K562 (cell line): ENCODE results near the gene TKT. TPM values are rescaled to one million over a fixed set of nuclear protein-coding genes. Genes with fewer than 3 reads are reported as not detected.

ENCODE experiments used
- ATAC-seq: fragments of 200-7000 bp; cut with Tn5 transposase; 3 replicates; pipeline ENCODE4 v1.9.1; 2020; ENCODE audit warnings: moderate library complexity
- BruUV-seq: library from RNA; stranded (reverse); fragments of 400-500 nt; replicated peaks from 2 replicates; lab custom pipeline; 2021; lab: Mats Ljungman, UMichigan
- CTCF ChIA-PET: fragments of 300-600 bp; formaldehyde crosslinking; extraction: SDS; loops from one replicate; lab custom pipeline; 2021; ENCODE audit warnings: low intra/inter-chr PET ratio; lab: Yijun Ruan, JAX
- POLR2A ChIA-PET: fragments of 300-600, 350-650 bp; sonication (Branson Sonifier 250); formaldehyde crosslinking; extraction: SDS; loops from one replicate; lab custom pipeline; 2021; ENCODE audit warnings: antibody characterized with exemption, inconsistent platforms; lab: Yijun Ruan, JAX
- DNase-seq, 4 experiments: peaks; one replicate each; pipeline versions ENCODE4 v3.0.0 to v3.0.0-alpha.2; 2011 to 2018; ENCODE audit warnings: low spot score in 3 of 4, mixed read lengths in 3 of 4; ENCODE audit errors: extremely low read depth in 1 of 4
- FAIRE-seq: peaks from 2 replicates; lab custom pipeline; 2011; peaks lifted over from hg19 to GRCh38; lab: Jason Lieb, UNC
- H2AFZ ChIP-seq: 2 replicates; pipeline ENCODE4 v1.6.0; 2011; ENCODE audit warnings: low read depth, low read length, control low read depth, inconsistent platforms
- H3K27ac ChIP-seq: fragments of 200-600 bp; 3 replicates; pipeline ENCODE4 v1.8.0; 2011; ENCODE audit warnings: low read depth, mild to moderate bottlenecking, control low read depth, inconsistent platforms, low read length, moderate library complexity, mixed read lengths; ENCODE audit errors: extremely low read depth
- H3K27me3 ChIP-seq, 2 experiments: fragments of 300-600 bp in 1 of 2; 2 replicates in 1 of 2; 3 replicates in 1 of 2; pipeline versions ENCODE4 v1.6.0 to v1.8.0; 2011; ENCODE audit warnings: inconsistent platforms in 2 of 2, low read length in 2 of 2, mild to moderate bottlenecking in 1 of 2, mixed read lengths in 1 of 2, moderate library complexity in 1 of 2; ENCODE audit not compliant: control insufficient read depth in 2 of 2, insufficient read depth in 2 of 2
- H3K36me3 ChIP-seq: fragments of 300-600 bp; 3 replicates; pipeline ENCODE4 v1.8.0; 2011; ENCODE audit warnings: mild to moderate bottlenecking, low read length, inconsistent platforms; ENCODE audit not compliant: control insufficient read depth, insufficient read depth
- H3K4me1 ChIP-seq, 2 experiments: fragments of 200-600 bp in 1 of 2; replicated peaks in 1 of 2; 2 replicates in 1 of 2; 3 replicates in 1 of 2; pipeline versions ENCODE4 v1.5.1 to v1.8.0; 2011; ENCODE audit warnings: inconsistent platforms in 2 of 2, low read length in 2 of 2, mild to moderate bottlenecking in 1 of 2, mixed read lengths in 1 of 2, moderate library complexity in 1 of 2; ENCODE audit not compliant: control insufficient read depth in 2 of 2, insufficient read depth in 2 of 2
- H3K4me2 ChIP-seq: 2 replicates; pipeline ENCODE4 v1.6.1; 2011; ENCODE audit warnings: low read length, control low read depth, inconsistent platforms, mixed read lengths; ENCODE audit not compliant: insufficient read depth
- H3K4me3 ChIP-seq: fragments of 200-600 bp; sonication (generic), shearing (Covaris generic); 2 replicates; pipeline ENCODE4 v1.5.1; 2016; ENCODE audit warnings: control low read depth, inconsistent platforms
- H3K79me2 ChIP-seq: fragments of 200-600 bp; 3 replicates; pipeline ENCODE4 v1.8.0; 2011; ENCODE audit warnings: low read length, inconsistent platforms; ENCODE audit not compliant: control insufficient read depth, insufficient read depth
- H3K9ac ChIP-seq, 2 experiments: 2 replicates each; pipeline versions ENCODE4 v1.6.0 to v1.6.1; 2011; ENCODE audit warnings: low read depth in 2 of 2, low read length in 2 of 2, control low read depth in 1 of 2, inconsistent platforms in 1 of 2, mild to moderate bottlenecking in 1 of 2, mixed read lengths in 1 of 2; ENCODE audit not compliant: insufficient read depth in 1 of 2
- H3K9me1 ChIP-seq: one replicate; pipeline ENCODE4 v1.6.0; 2011; ENCODE audit warnings: inconsistent platforms, mild to moderate bottlenecking, low read length, moderate library complexity; ENCODE audit not compliant: control insufficient read depth, insufficient read depth
- H3K9me3 ChIP-seq: replicated peaks from 2 replicates; pipeline ENCODE4 v1.5.1; 2011; ENCODE audit warnings: low read depth, low read length, inconsistent platforms; ENCODE audit not compliant: control insufficient read depth, insufficient read depth
- H4K20me1 ChIP-seq: replicated peaks from 2 replicates; pipeline ENCODE4 v1.6.1; 2011; ENCODE audit warnings: low read length, inconsistent platforms, mixed read lengths; ENCODE audit not compliant: control insufficient read depth, insufficient read depth
- BACH1 ChIP-seq: fragments of 200-800 bp; sonication (Bioruptor generic); IDR thresholded peaks from 2 replicates; pipeline ENCODE4 v1.6.1; 2016; ENCODE audit warnings: missing genetic modification characterization, missing compliant biosample characterization
- CBX1 ChIP-seq: sonication (generic); IDR thresholded peaks from 2 replicates; pipeline ENCODE4 v1.6.1; 2016; ENCODE audit warnings: antibody characterized with exemption, low read depth, mild to moderate bottlenecking
- IRF2 ChIP-seq: sonication (generic); formaldehyde crosslinking; IDR thresholded peaks from 2 replicates; pipeline ENCODE4 v1.8.1; 2022; ENCODE audit warnings: mild to moderate bottlenecking, missing genetic modification reagents
- KDM5B ChIP-seq: fragments of 200-600 bp; sonication (generic); IDR thresholded peaks from 2 replicates; pipeline ENCODE4 v1.6.1; 2012; ENCODE audit warnings: low read depth, mild to moderate bottlenecking, moderate library complexity, low read length, control low read depth, inconsistent platforms; ENCODE audit not compliant: insufficient replicate concordance
- LEF1 ChIP-seq: fragments of 450-650 bp; IDR thresholded peaks from 2 replicates; pipeline ENCODE4 v1.6.1; 2016; ENCODE audit warnings: mild to moderate bottlenecking
- POLR2A ChIP-seq: fragments of 450-650 bp; conservative IDR thresholded peaks from 2 replicates; pipeline ENCODE4 v1.6.1; 2016
- POLR2AphosphoS2 ChIP-seq: IDR thresholded peaks from 2 replicates; pipeline ENCODE4 v1.6.1; 2012; ENCODE audit warnings: low read length, improper control_type of control experiment
- SOX6 ChIP-seq: fragments of 450-650 bp; IDR thresholded peaks from 2 replicates; pipeline ENCODE4 v1.6.1; 2014; ENCODE audit warnings: mild to moderate bottlenecking
- SPI1 ChIP-seq: IDR thresholded peaks from 2 replicates; pipeline ENCODE4 v1.6.1; 2011; ENCODE audit warnings: low read depth, low read length, control low read depth, borderline replicate concordance
- ZC3H11A ChIP-seq: IDR thresholded peaks from 2 replicates; pipeline ENCODE4 v1.6.1; 2012; ENCODE audit warnings: low read depth, low read length, improper control_type of control experiment
- ZNF316 ChIP-seq: fragments of 450-650 bp; IDR thresholded peaks from 2 replicates; pipeline ENCODE4 v1.6.1; 2016
- ZNF589 ChIP-seq: fragments of 200-800 bp; sonication (Bioruptor generic); IDR thresholded peaks from 2 replicates; pipeline ENCODE4 v1.6.1; 2016; ENCODE audit warnings: low read depth, missing genetic modification characterization, missing compliant biosample characterization
- WGBS: fragments of 100-300 bp; shearing (Covaris generic); methylation state at CpG from one replicate; pipeline ENCODE4 v1.1.6; 2016; ENCODE audit warnings: low coverage, mixed read lengths; ENCODE audit not compliant: insufficient coverage; ENCODE audit errors: missing lambda C conversion rate; 5-methylcytosine and 5-hydroxymethylcytosine counted together
- in situ Hi-C: fragments of 300-500 bp; cut with MboI; formaldehyde crosslinking; loops from 4 replicates; pipeline ENCODE4 v1.15.0; 2018; ENCODE audit warnings: inconsistent platforms, mixed read lengths
- intact Hi-C: fragments of 100-400 bp; cut with micrococcal nuclease; formaldehyde crosslinking; loops from 2 replicates; pipeline ENCODE4 v1.14.2; 2022
- polyA plus RNA-seq, 8 experiments: library from polyadenylated mRNA; depleted of rRNA in 4 of 8; stranded (reverse) in 5 of 8; unstranded in 3 of 8; fragments of >200 nt; fragmentation: Nextera tagmentation in 2 of 8; fragmentation: Illumina TruSeq in 1 of 8; extraction: Ambion mirVana in 2 of 8; extraction: Trizol in 1 of 8; gene quantifications; 2 replicates each; pipeline versions ENCODE4 v1.2.1 to v1.2.3, GENCODE V29; 2011 to 2014; ENCODE audit warnings: inconsistent platforms in 1 of 8, missing spikeins in 1 of 8
- total RNA-seq, 7 experiments: library from RNA; depleted of rRNA in 6 of 7; stranded (reverse); fragments of >200 nt in 6 of 7; fragmentation: Illumina TruSeq in 2 of 7; extraction: Trizol in 2 of 7; gene quantifications; 2 replicates each; pipeline versions ENCODE4 v1.2.1 to v1.2.3, GENCODE V29; 2011 to 2021; ENCODE audit warnings: low replicate concordance in 1 of 7
- TF ChIP-seq, protein P1 (sequence below): sonication (generic); formaldehyde crosslinking; IDR thresholded peaks from 2 replicates; pipeline ENCODE4 v1.8.1; 2022; ENCODE audit warnings: missing genetic modification reagents
- TF ChIP-seq, protein P2 (sequence below): sonication (generic); formaldehyde crosslinking; IDR thresholded peaks from 2 replicates; pipeline ENCODE4 v1.8.0; 2022; ENCODE audit warnings: mild to moderate bottlenecking, low read depth, missing genetic modification reagents

TKT gene
- total and polyA plus RNA-seq, 9 of the 15 experiments (the other 6 are each of a cell fraction or from before 2014, with no cell fraction given), result 58.1 to 401 (median 187) TPM

DNA sequence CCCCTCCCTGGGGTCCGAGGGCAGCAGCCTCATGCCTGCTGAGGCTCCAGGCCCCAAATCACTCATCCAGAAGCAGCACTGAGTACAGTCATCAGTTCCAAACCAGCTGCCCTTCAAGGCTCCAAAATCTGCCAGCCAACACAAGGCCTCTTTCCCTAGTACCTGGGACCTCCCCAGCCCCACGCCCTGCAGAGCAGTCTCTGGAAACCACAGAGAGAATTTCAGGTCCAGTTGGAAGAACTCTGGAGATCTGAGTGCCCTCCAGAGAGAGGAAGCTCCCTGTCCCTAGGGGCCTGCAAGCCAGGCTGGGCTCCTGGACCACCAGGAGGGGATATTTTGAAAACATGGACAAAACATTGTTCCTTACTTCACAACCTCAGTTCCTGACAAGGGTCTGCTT lies 26.2 kb downstream of the TKT start:
- intact Hi-C loops (loop anchor here (10.0 kb wide), 1 partner anchor 45 kb away; no protein-coding TSS in a partner anchor), in situ Hi-C loops (no loop called here)
- TF ChIP-seq, protein P1, sequence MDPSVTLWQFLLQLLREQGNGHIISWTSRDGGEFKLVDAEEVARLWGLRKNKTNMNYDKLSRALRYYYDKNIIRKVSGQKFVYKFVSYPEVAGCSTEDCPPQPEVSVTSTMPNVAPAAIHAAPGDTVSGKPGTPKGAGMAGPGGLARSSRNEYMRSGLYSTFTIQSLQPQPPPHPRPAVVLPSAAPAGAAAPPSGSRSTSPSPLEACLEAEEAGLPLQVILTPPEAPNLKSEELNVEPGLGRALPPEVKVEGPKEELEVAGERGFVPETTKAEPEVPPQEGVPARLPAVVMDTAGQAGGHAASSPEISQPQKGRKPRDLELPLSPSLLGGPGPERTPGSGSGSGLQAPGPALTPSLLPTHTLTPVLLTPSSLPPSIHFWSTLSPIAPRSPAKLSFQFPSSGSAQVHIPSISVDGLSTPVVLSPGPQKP (CRISPR knock-in tag), result no peak
- TF ChIP-seq KDM5B, result no peak
- no peak for TF ChIP-seq ZNF589 (CRISPR knock-in tag)
- no peak for TF ChIP-seq BACH1 (tag)
- TF ChIP-seq, protein P2, sequence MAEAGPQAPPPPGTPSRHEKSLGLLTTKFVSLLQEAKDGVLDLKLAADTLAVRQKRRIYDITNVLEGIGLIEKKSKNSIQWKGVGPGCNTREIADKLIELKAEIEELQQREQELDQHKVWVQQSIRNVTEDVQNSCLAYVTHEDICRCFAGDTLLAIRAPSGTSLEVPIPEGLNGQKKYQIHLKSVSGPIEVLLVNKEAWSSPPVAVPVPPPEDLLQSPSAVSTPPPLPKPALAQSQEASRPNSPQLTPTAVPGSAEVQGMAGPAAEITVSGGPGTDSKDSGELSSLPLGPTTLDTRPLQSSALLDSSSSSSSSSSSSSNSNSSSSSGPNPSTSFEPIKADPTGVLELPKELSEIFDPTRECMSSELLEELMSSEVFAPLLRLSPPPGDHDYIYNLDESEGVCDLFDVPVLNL (CRISPR knock-in tag), result no peak
- TF ChIP-seq POLR2A, result no peak
- TF ChIP-seq CBX1, result no peak
- TF ChIP-seq SOX6, result no peak
- TF ChIP-seq ZNF316, result no peak
- no peak for TF ChIP-seq SPI1
- TF ChIP-seq LEF1, result no peak
- no peak for TF ChIP-seq POLR2AphosphoS2
- no peak for TF ChIP-seq ZC3H11A
- TF ChIP-seq IRF2 (CRISPR knock-in tag), result no peak
- Histone ChIP-seq H3K9ac (no peak overlapping the region), H3K36me3 (peaks cover 100% of the 10 kb centered on the region), H3K9me3 (no peaks in the 10 kb centered on the region), H3K9me1 (no peaks in the 10 kb centered on the region), H4K20me1 (no peaks in the 10 kb centered on the region), H3K4me3 (no peak overlapping the region), H2AFZ (no peak overlapping the region), H3K79me2 (no peaks in the 10 kb centered on the region), H3K27me3 (no peaks in the 10 kb centered on the region), H3K4me1 (peaks cover 0 to 9% of the 10 kb centered on the region in 2 experiments; a peak in 2 of 5 replicates), H3K27ac (no peak overlapping the region), H3K4me2 (no peak overlapping the region)
- DNase-seq (no peak), ATAC-seq (no peak), FAIRE-seq (no peak)
- WGBS, result 92% methylated on average over 2 of the region's 2 CpGs
- no TSS peak for BruUV-seq
- ChIA-PET POLR2A (interaction anchor here (1.0 kb wide), 1 partner anchor 24 kb away, joined by 4 read pairs; no protein-coding TSS in a partner anchor), CTCF (no interaction called here)
